GM12878 (cell line): ENCODE measurements around the gene ERCC5. TPM values are rescaled to one million over a fixed set of nuclear protein-coding genes. Genes with fewer than 3 reads are reported as not detected.

Source experiments
- ATAC-seq: fragments of 200-7000 bp; cut with Tn5 transposase; 3 replicates; pipeline ENCODE4 v1.9.1; 2020; ENCODE audit warnings: mild to moderate bottlenecking, moderate library complexity
- BruUV-seq: library from RNA; stranded (reverse); fragments of 400-500 nt; replicated peaks from 2 replicates; lab custom pipeline; 2021; lab: Mats Ljungman, UMichigan
- CTCF ChIA-PET: fragments of 300-600 bp; sonication (Branson Sonifier 250); formaldehyde crosslinking; extraction: SDS; loops from one replicate; lab custom pipeline; 2021; ENCODE audit warnings: inconsistent platforms; lab: Yijun Ruan, JAX
- POLR2A ChIA-PET: fragments of 350-600 bp; formaldehyde crosslinking; extraction: SDS; loops from one replicate; lab custom pipeline; 2021; ENCODE audit warnings: inconsistent platforms; lab: Charles Lee
- RAD21 ChIA-PET: fragments of 300-600 bp; sonication (Branson Sonifier 250); formaldehyde crosslinking; loops from one replicate; lab custom pipeline; 2023; ENCODE audit warnings: antibody characterized with exemption; ENCODE audit not compliant: unreplicated experiment; lab: Charles Lee
- SMC1A ChIA-PET: fragments of 300-600 bp; sonication (Branson Sonifier 250); formaldehyde crosslinking; loops from one replicate; lab custom pipeline; 2023; ENCODE audit not compliant: unreplicated experiment, uncharacterized antibody; lab: Charles Lee
- DNase-seq: peaks from one replicate; pipeline ENCODE4 v3.0.0-alpha.2; 2011; ENCODE audit warnings: low read depth, low spot score
- FAIRE-seq: peaks from 3 replicates; lab custom pipeline; 2011; peaks lifted over from hg19 to GRCh38; lab: Jason Lieb, UNC
- H2AFZ ChIP-seq: 2 replicates; pipeline ENCODE4 v1.6.0; 2011; ENCODE audit warnings: low read depth, low read length, control low read depth; ENCODE audit not compliant: control insufficient read depth
- H3K27ac ChIP-seq: 2 replicates; pipeline ENCODE4 v1.5.1; 2011; ENCODE audit warnings: control low read depth; ENCODE audit not compliant: control insufficient read depth, insufficient read depth
- H3K27me3 ChIP-seq, 2 experiments: replicated peaks in 1 of 2; 2 replicates each; pipeline versions ENCODE4 v1.6.0 to v1.6.1; 2011; ENCODE audit warnings: low read length in 1 of 2; ENCODE audit not compliant: control insufficient read depth in 2 of 2, insufficient read depth in 2 of 2
- H3K36me3 ChIP-seq, 2 experiments: 2 replicates each; pipeline ENCODE4 v1.5.1; 2011; ENCODE audit warnings: low read length in 1 of 2; ENCODE audit not compliant: control insufficient read depth in 2 of 2, insufficient read depth in 2 of 2
- H3K4me1 ChIP-seq: 2 replicates; pipeline ENCODE4 v1.6.1; 2011; ENCODE audit warnings: mild to moderate bottlenecking, low read length, moderate library complexity, mixed read lengths; ENCODE audit not compliant: control insufficient read depth, insufficient read depth
- H3K4me2 ChIP-seq: 2 replicates; pipeline ENCODE4 v1.6.0; 2011; ENCODE audit warnings: control low read depth; ENCODE audit not compliant: control insufficient read depth, insufficient read depth
- H3K4me3 ChIP-seq: fragments of 200-600 bp; sonication (generic); 2 replicates; pipeline ENCODE4 v1.5.1; 2016
- H3K79me2 ChIP-seq: 2 replicates; pipeline ENCODE4 v1.6.0; 2011; ENCODE audit warnings: low read length; ENCODE audit not compliant: control insufficient read depth, insufficient read depth
- H3K9ac ChIP-seq: 2 replicates; pipeline ENCODE4 v1.8.0; 2011; ENCODE audit warnings: low read length, control low read depth, mixed read lengths; ENCODE audit not compliant: control insufficient read depth, insufficient read depth
- H3K9me3 ChIP-seq: replicated peaks from 3 replicates; pipeline ENCODE4 v1.5.1; 2011; ENCODE audit warnings: mild to moderate bottlenecking, low read length; ENCODE audit not compliant: control insufficient read depth, insufficient read depth
- H4K20me1 ChIP-seq: 2 replicates; pipeline ENCODE4 v1.6.0; 2011; ENCODE audit not compliant: control insufficient read depth, insufficient read depth
- BRCA1 ChIP-seq: IDR thresholded peaks from 2 replicates; pipeline ENCODE4 v1.6.1; 2011; ENCODE audit warnings: low read depth, low read length, improper control_type of control experiment
- CHD4 ChIP-seq: fragments of 200-600 bp; sonication (generic); IDR thresholded peaks from 2 replicates; pipeline ENCODE4 v1.6.1; 2016; ENCODE audit warnings: mild to moderate bottlenecking
- ELK1 ChIP-seq: IDR thresholded peaks from 2 replicates; pipeline ENCODE4 v1.6.1; 2012; ENCODE audit warnings: low read depth, low read length, improper control_type of control experiment
- FOS ChIP-seq: IDR thresholded peaks from 3 replicates; pipeline ENCODE4 v1.6.1; 2011; ENCODE audit warnings: borderline replicate concordance; ENCODE audit not compliant: insufficient read length; ENCODE audit errors: extremely low read depth
- FOXM1 ChIP-seq: IDR thresholded peaks from 2 replicates; pipeline ENCODE4 v1.6.1; 2012; ENCODE audit warnings: low read depth, mild to moderate bottlenecking, inconsistent platforms, low read length, moderate library complexity
- GABPA ChIP-seq: IDR thresholded peaks from 2 replicates; pipeline ENCODE4 v1.6.1; 2014; ENCODE audit warnings: antibody characterized with exemption, low read depth, mild to moderate bottlenecking, inconsistent platforms
- IRF5 ChIP-seq: fragments of 450-650 bp; IDR thresholded peaks from 2 replicates; pipeline ENCODE4 v1.6.1; 2017; ENCODE audit warnings: borderline replicate concordance
- MEF2B ChIP-seq: fragments of 450-650 bp; IDR thresholded peaks from 2 replicates; pipeline ENCODE4 v1.6.1; 2018; ENCODE audit warnings: mild to moderate bottlenecking, moderate library complexity; ENCODE audit not compliant: partially characterized antibody, poor library complexity, severe bottlenecking
- NBN ChIP-seq: fragments of 450-650 bp; IDR thresholded peaks from 2 replicates; pipeline ENCODE4 v1.6.1; 2016
- PML ChIP-seq: IDR thresholded peaks from 2 replicates; pipeline ENCODE4 v1.6.1; 2012; ENCODE audit warnings: low read length, inconsistent platforms
- POLR2A ChIP-seq: IDR thresholded peaks from 2 replicates; pipeline ENCODE4 v1.6.1; 2011; ENCODE audit warnings: low read depth, mild to moderate bottlenecking, low read length
- RCOR1 ChIP-seq: conservative IDR thresholded peaks from 2 replicates; pipeline ENCODE4 v1.6.1; 2012; ENCODE audit warnings: low read depth, low read length, improper control_type of control experiment
- RELB ChIP-seq: fragments of 450-650 bp; IDR thresholded peaks from 2 replicates; pipeline ENCODE4 v1.6.1; 2017; ENCODE audit warnings: low read depth, mild to moderate bottlenecking, moderate library complexity
- RFX5 ChIP-seq: IDR thresholded peaks from 2 replicates; pipeline ENCODE4 v1.6.1; 2011; ENCODE audit warnings: low read depth, low read length, improper control_type of control experiment
- SKIL ChIP-seq: fragments of 450-650 bp; IDR thresholded peaks from 2 replicates; pipeline ENCODE4 v1.6.1; 2017; ENCODE audit warnings: mild to moderate bottlenecking, low read depth, inconsistent platforms; ENCODE audit not compliant: poor library complexity, severe bottlenecking
- TCF3 ChIP-seq: IDR thresholded peaks from 2 replicates; pipeline ENCODE4 v1.6.1; 2012; ENCODE audit warnings: low read depth, mild to moderate bottlenecking, low read length, borderline replicate concordance; ENCODE audit not compliant: insufficient read depth
- ZNF217 ChIP-seq: fragments of 450-650 bp; IDR thresholded peaks from 2 replicates; pipeline ENCODE4 v1.6.1; 2017; ENCODE audit warnings: antibody characterized with exemption, mild to moderate bottlenecking
- ZNF24 ChIP-seq: fragments of 450-650 bp; IDR thresholded peaks from 2 replicates; pipeline ENCODE4 v1.6.1; 2017; ENCODE audit warnings: antibody characterized with exemption, mild to moderate bottlenecking
- ZNF384 ChIP-seq: IDR thresholded peaks from 2 replicates; pipeline ENCODE4 v1.6.1; 2012; ENCODE audit warnings: low read depth, mild to moderate bottlenecking, low read length, improper control_type of control experiment, borderline replicate concordance
- WGBS: methylation state at CpG from one replicate; pipeline ENCODE4 v1.1.6; 2016; ENCODE audit warnings: low lambda C conversion rate; ENCODE audit not compliant: insufficient replicate concordance, insufficient coverage; ENCODE audit errors: missing lambda C conversion rate; 5-methylcytosine and 5-hydroxymethylcytosine counted together
- in situ Hi-C: fragments of 300-500 bp; cut with MboI; formaldehyde crosslinking; loops from 9 replicates; pipeline ENCODE4 v1.14.3; 2018; ENCODE audit warnings: mixed read lengths
- intact Hi-C: fragments of 100-400 bp; cut with micrococcal nuclease; formaldehyde crosslinking; loops from one replicate; pipeline ENCODE4 v1.14.2; 2022; ENCODE audit not compliant: unreplicated experiment
- polyA plus RNA-seq, 11 experiments: library from polyadenylated mRNA; depleted of rRNA in 4 of 11; unstranded in 6 of 11; stranded (reverse) in 5 of 11; fragments of >200 nt; fragmentation: Nextera tagmentation in 4 of 11; fragmentation: Illumina TruSeq in 1 of 11; extraction: Ambion mirVana in 4 of 11; extraction: Trizol in 1 of 11; gene quantifications; 1 replicate in 1 of 11; 2 replicates in 10 of 11; pipeline versions ENCODE4 v1.2.1 to v1.2.3, GENCODE V29; 2011 to 2016; ENCODE audit warnings: inconsistent platforms in 2 of 11, missing spikeins in 2 of 11, low read depth in 1 of 11
- total RNA-seq, 4 experiments: library from RNA; depleted of rRNA in 3 of 4; stranded (reverse); fragments of >200 nt in 3 of 4; fragmentation: Illumina TruSeq in 1 of 4; extraction: Trizol in 1 of 4; gene quantifications; 2 replicates each; pipeline versions ENCODE4 v1.2.1 to v1.2.3, GENCODE V29; 2013 to 2021

ERCC5 gene
- total and polyA plus RNA-seq, 10 of the 15 experiments (the other 5 are each of a cell fraction or from before 2014, with no cell fraction given), result 11.7 to 59.2 (median 41.6) TPM

- FAIRE-seq (no peak), ATAC-seq (no peak; the same call in 2 of the 3 replicates), DNase-seq (no peak)
- CTCF ChIA-PET, result interaction anchor here (1.1 to 1.3 kb wide), 3 partner anchors 8 to 232 kb away, joined by 3 to 4 read pairs (median 3); no protein-coding TSS in a partner anchor
- WGBS, result 40% methylated on average over 4 of the region's 4 CpGs
- H3K27ac ChIP-seq, result no peak overlapping the region
- TF ChIP-seq IRF5, result no peak
- TF ChIP-seq FOXM1, result no peak
- no peak for TF ChIP-seq CHD4
- TF ChIP-seq MEF2B, result no peak
- no peak for TF ChIP-seq PML
- no peak for TF ChIP-seq FOS
- TF ChIP-seq RELB, result no peak
- no peak for TF ChIP-seq ZNF217
- no peak for TF ChIP-seq POLR2A
- no peak for TF ChIP-seq NBN
- no peak for TF ChIP-seq SKIL
- no peak for TF ChIP-seq ZNF384
- TF ChIP-seq BRCA1, result no peak
- TF ChIP-seq ZNF24, result no peak
- TF ChIP-seq TCF3, result no peak
- TF ChIP-seq RCOR1, result no peak
- no peak for TF ChIP-seq ELK1
- TF ChIP-seq RFX5, result no peak
- TF ChIP-seq GABPA, result no peak
- in situ Hi-C loops, result no loop called here
- H3K9me3 ChIP-seq, result no peaks in the 10 kb centered on the region
- no peaks in the 10 kb centered on the region for H4K20me1 ChIP-seq
- no TSS peak for BruUV-seq
- SMC1A ChIA-PET, result interaction anchor here (0.9 to 1.2 kb wide), 3 partner anchors 7 to 369 kb away, joined by 3 to 4 read pairs (median 3); no protein-coding TSS in a partner anchor
- no peak overlapping the region for H3K9ac ChIP-seq
- H3K27me3 ChIP-seq, result no peaks in the 10 kb centered on the region
- H3K79me2 ChIP-seq, result no peaks in the 10 kb centered on the region
- no peak overlapping the region for H2AFZ ChIP-seq
- H3K4me3 ChIP-seq, result no peak overlapping the region
- peaks cover 5% of the 10 kb centered on the region; the same call in 1 of the 2 replicates for H3K4me1 ChIP-seq
- no peak overlapping the region for H3K4me2 ChIP-seq
- intact Hi-C loops, result no loop called here
- no peaks in the 10 kb centered on the region for H3K36me3 ChIP-seq
- RAD21 ChIA-PET, result interaction anchor here (1.5 to 2.0 kb wide), 2 partner anchors 8 to 12 kb away, joined by 4 to 9 read pairs; no protein-coding TSS in a partner anchor
- POLR2A ChIA-PET, result interaction anchor here (0.5 kb wide), 1 partner anchor 106 kb away, joined by 7 read pairs; no protein-coding TSS in a partner anchor
Observed at GRCh38 chr13:102907886-102908515, 62.2 kb downstream of the ERCC5 start.
